ENCODE results near the gene TMEM163. TPM values are rescaled to one million over a fixed set of nuclear protein-coding genes. Genes with fewer than 3 reads are reported as not detected.
A peak's percentile ranks its signal among the peaks of the same experiment; 100 is the strongest.

Gene TMEM163
- total RNA-seq, 2 donors from 2014 or later, result 16.2 to 27.5 TPM

DNA sequence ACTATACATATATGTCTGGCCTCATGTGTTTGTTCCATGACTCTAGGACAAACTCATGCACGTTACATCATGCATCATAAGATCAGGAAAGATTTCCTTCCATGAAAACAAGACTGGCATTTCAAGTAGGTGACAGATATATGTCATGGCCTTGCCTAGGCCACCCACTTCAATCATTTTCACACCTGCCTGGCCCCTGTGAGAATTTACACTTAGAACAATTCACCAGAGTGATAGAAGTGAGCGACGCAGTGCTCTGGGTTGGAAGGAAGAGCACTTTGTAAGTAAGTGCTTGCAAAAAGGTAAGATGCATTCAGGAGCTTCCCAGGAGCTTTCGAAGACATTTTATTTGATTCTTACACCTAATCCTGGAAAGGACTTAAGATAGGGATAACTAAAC lies 39.5 kb downstream of the TMEM163 start:
- Histone ChIP-seq H3K36me3 (replicated peaks in 1 of 2; ENCODE audit: insufficient read depth in 1 of 2, low read depth in 2 of 2) (no peaks in the 10 kb centered on the region), H3K27ac (peak overlapping the region; percentile 65 to 87 (median 82)), H3K4me3 (no peak overlapping the region), H3K9me3 (no peaks in the 10 kb centered on the region), H3K4me1 (peaks cover 87% of the 10 kb centered on the region), H3K27me3 (no peaks in the 10 kb centered on the region)
- ATAC-seq, result no peak
- 90 to 92% methylated on average over 4 of the region's 4 CpGs for WGBS, 2 donors
- intact Hi-C loops (cut with DNase I), result no loop called here
- DNase-seq, result no peak
- no peak for TF ChIP-seq POLR2A (IDR thresholded peaks at IDR 0.05)
- TF ChIP-seq, protein P1, sequence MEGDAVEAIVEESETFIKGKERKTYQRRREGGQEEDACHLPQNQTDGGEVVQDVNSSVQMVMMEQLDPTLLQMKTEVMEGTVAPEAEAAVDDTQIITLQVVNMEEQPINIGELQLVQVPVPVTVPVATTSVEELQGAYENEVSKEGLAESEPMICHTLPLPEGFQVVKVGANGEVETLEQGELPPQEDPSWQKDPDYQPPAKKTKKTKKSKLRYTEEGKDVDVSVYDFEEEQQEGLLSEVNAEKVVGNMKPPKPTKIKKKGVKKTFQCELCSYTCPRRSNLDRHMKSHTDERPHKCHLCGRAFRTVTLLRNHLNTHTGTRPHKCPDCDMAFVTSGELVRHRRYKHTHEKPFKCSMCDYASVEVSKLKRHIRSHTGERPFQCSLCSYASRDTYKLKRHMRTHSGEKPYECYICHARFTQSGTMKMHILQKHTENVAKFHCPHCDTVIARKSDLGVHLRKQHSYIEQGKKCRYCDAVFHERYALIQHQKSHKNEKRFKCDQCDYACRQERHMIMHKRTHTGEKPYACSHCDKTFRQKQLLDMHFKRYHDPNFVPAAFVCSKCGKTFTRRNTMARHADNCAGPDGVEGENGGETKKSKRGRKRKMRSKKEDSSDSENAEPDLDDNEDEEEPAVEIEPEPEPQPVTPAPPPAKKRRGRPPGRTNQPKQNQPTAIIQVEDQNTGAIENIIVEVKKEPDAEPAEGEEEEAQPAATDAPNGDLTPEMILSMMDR (IDR thresholded peaks at IDR 0.05), result no peak

DNA sequence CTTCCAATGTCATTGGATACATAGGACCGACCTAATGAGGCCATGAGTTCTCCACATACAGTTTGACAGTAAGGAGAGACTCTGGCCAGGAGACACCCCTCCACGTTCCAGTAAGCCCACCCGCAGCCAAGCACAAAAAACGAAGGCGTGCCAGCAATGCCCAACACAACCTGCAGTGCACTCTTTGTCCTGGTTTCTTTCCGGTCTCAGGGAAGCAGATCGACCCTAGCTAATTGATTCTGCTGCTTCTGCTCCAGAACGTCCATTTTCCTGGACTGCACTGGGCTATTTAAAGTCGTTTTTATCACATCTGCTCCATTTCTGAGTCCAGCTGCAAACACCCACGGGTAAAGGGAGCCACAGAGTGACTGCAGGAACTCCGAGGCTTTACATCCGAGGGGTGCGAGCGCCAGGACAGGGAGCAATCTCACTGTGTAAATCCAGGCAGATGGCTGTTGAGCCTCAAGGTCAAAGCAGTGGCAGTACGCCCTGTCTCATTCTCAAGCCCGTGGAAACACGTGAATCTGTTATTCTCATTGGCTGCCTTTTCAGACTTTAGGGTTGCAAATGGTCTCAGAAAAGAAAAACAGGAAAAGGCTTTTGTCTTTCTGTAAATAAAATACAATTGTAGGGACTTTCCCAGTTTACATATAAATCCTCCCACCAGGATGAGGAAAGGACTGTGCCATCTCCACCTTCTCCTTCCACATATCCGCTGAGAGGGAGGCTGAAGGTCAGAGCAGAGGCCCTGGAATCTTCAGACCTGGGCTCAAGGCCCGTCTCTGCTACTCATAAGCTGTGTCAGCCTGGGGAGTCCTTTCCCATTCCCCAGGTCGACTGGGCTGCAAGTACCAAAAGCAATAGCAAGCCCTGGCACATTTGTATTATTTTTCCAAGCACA lies 40.7 kb downstream of the TMEM163 start:
- peak in 2 of 3 donors; percentile 51 to 61 for TF ChIP-seq POLR2A (IDR thresholded peaks at IDR 0.05)
- TF ChIP-seq, protein P1 (IDR thresholded peaks at IDR 0.05), result peak in 1 of 7 experiments; percentile 19
- peak; percentile 70 for ATAC-seq
- Histone ChIP-seq H3K9me3 (no peaks in the 10 kb centered on the region), H3K4me3 (no peak overlapping the region), H3K27ac (peak overlapping the region; percentile 82 to 87 (median 84)), H3K27me3 (no peaks in the 10 kb centered on the region), H3K4me1 (peaks cover 86% of the 10 kb centered on the region), H3K36me3 (replicated peaks in 1 of 2; ENCODE audit: insufficient read depth in 1 of 2, low read depth in 2 of 2) (no peaks in the 10 kb centered on the region)
- DNase-seq, result peak; percentile 78 to 86 (median 85)
- intact Hi-C loops (cut with DNase I), result no loop called here
- 18 to 31% methylated on average over 20 of the region's 20 CpGs for WGBS, 2 donors

DNA sequence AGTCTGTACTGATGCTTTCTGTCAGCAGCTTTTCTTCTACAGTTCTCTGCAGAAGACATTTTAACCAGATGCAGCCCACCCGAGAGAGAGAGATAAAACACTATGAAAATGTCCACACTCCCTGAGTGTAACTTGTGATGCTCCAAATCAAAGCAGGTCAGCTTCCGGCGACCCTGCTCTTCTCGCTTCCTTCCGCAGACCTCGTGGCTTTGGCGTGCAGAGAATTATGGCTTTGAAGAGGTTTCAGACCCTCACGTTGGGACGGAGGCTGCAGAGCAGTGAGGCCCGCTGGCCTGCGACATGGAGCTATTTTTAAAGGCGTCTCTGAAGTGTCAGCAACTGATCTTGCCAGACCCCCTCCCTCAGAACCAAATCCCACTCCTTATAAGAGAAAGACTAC lies 41.8 kb downstream of the TMEM163 start:
- H3K4me3 ChIP-seq, result no peak overlapping the region
- H3K27me3 ChIP-seq, result no peaks in the 10 kb centered on the region
- intact Hi-C loops (cut with DNase I), result no loop called here
- no peaks in the 10 kb centered on the region for H3K9me3 ChIP-seq
- ATAC-seq, result no peak
- H3K27ac ChIP-seq, result peak overlapping the region in 3 of 4 donors; percentile 25 to 83 (median 82)
- WGBS, 2 donors, result 73 to 83% methylated on average over 12 of the region's 12 CpGs
- DNase-seq, result no peak
- peaks cover 86% of the 10 kb centered on the region for H3K4me1 ChIP-seq
- no peaks in the 10 kb centered on the region for H3K36me3 ChIP-seq (replicated peaks in 1 of 2; ENCODE audit: insufficient read depth in 1 of 2, low read depth in 2 of 2)
- TF ChIP-seq, protein P1 (IDR thresholded peaks at IDR 0.05), result no peak
- TF ChIP-seq POLR2A (IDR thresholded peaks at IDR 0.05), result no peak

DNA sequence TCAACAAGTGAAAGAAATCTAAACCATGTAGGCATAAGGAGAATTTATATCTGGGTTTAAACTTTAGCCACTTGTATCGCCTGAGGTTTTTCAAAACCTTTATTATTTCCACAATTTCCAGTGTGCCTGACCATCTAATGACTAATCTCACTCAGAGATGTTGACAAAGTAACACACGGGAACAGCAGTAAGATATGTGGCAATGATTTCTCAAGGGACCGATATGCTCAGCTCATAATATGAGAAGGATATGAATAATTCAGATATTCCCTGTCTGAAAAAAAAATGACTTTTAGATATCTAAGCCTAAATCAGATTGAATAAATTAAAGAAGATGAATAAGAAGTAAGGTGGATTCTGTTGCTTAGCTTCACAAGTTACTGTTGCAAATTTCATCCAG lies 43.5 kb downstream of the TMEM163 start:
- ATAC-seq, result peak; percentile 34

More for the DNA sequence above, 43.5 kb downstream of the TMEM163 start:
- 18 to 23% methylated on average over 3 of the region's 3 CpGs for WGBS, 2 donors
- H3K4me3 ChIP-seq, result no peak overlapping the region
- no peaks in the 10 kb centered on the region for H3K27me3 ChIP-seq
- no peaks in the 10 kb centered on the region for H3K36me3 ChIP-seq (replicated peaks in 1 of 2; ENCODE audit: insufficient read depth in 1 of 2, low read depth in 2 of 2)
- H3K27ac ChIP-seq, result peak overlapping the region; percentile 61 to 80 (median 74)
- H3K9me3 ChIP-seq, result no peaks in the 10 kb centered on the region
- no peak for TF ChIP-seq POLR2A (IDR thresholded peaks at IDR 0.05)
- TF ChIP-seq, protein P1 (IDR thresholded peaks at IDR 0.05), result no peak
- peaks cover 88% of the 10 kb centered on the region for H3K4me1 ChIP-seq
- no peak for DNase-seq
- intact Hi-C loops (cut with DNase I), result no loop called here

Measured in body of pancreas (tissue), 4 donors.